B cell (primary cell): ENCODE results near the gene DNAH12. TPM values are rescaled to one million over a fixed set of nuclear protein-coding genes. Genes with fewer than 3 reads are reported as not detected.

ENCODE experiments used
- ATAC-seq: fragments of 200-7000 bp; cut with Tn5 transposase; one replicate; pipeline ENCODE4 v1.10.0; 2021; ENCODE audit warnings: low read depth, mild to moderate bottlenecking, moderate number of reproducible peaks, moderate library complexity
- CTCF ChIA-PET: fragments of 350-600 bp; sonication (Branson Sonifier 250); formaldehyde crosslinking; loops from one replicate; lab custom pipeline; 2021; ENCODE audit warnings: antibody characterized with exemption, inconsistent platforms; lab: Charles Lee
- POLR2A ChIA-PET: fragments of 350-600 bp; sonication (Branson Sonifier 250); formaldehyde crosslinking; loops from one replicate; lab custom pipeline; 2021; ENCODE audit warnings: antibody characterized with exemption; lab: Charles Lee
- DNase-seq: peaks from one replicate; pipeline ENCODE4 v3.0.0; 2013
- H2AFZ ChIP-seq: 2 replicates; pipeline ENCODE4 v1.6.1; 2012; ENCODE audit warnings: mild to moderate bottlenecking, low read depth, low read length; ENCODE audit not compliant: insufficient read depth, poor library complexity, severe bottlenecking
- H3K27ac ChIP-seq, 2 donors: 1 replicate in 1 of 2; 2 replicates in 1 of 2; pipeline ENCODE4 v1.5.1; 2012 to 2013; ENCODE audit warnings: low read length in 2 of 2, mild to moderate bottlenecking in 2 of 2, moderate library complexity in 1 of 2
- H3K27me3 ChIP-seq, 4 experiments: fragments of 200-600 bp in 1 of 4; sonication (generic) in 1 of 4; replicated peaks in 1 of 4; 1 replicate in 2 of 4; 2 replicates in 2 of 4; pipeline versions ENCODE4 v1.6.1 to v1.7.0; 2013 to 2016; ENCODE audit warnings: low read length in 3 of 4, mild to moderate bottlenecking in 2 of 4, mixed read lengths in 1 of 4, moderate library complexity in 1 of 4; ENCODE audit not compliant: insufficient read depth in 4 of 4, control insufficient read depth in 3 of 4; ENCODE audit errors: control extremely low read depth in 1 of 4
- H3K36me3 ChIP-seq, 2 experiments: replicated peaks in 1 of 2; 1 replicate in 1 of 2; 2 replicates in 1 of 2; pipeline versions ENCODE4 v1.6.1 to v1.7.1; 2013; ENCODE audit warnings: low read length in 1 of 2; ENCODE audit not compliant: insufficient read depth in 2 of 2, control insufficient read depth in 1 of 2; ENCODE audit errors: control extremely low read depth in 1 of 2, extremely low read depth in 1 of 2
- H3K4me1 ChIP-seq, 2 donors: fragments of 200-600 bp in 1 of 2; sonication (generic) in 1 of 2; 1 replicate in 1 of 2; 2 replicates in 1 of 2; pipeline versions ENCODE4 v1.5.1 to v1.6.1; 2013 to 2017; ENCODE audit warnings: low read length in 2 of 2; ENCODE audit not compliant: control insufficient read depth in 2 of 2, insufficient read depth in 2 of 2
- H3K4me2 ChIP-seq: replicated peaks from 2 replicates; pipeline ENCODE3; 2012; ENCODE audit warnings: mild to moderate bottlenecking, low read depth, low read length; ENCODE audit not compliant: poor library complexity, severe bottlenecking
- H3K4me3 ChIP-seq, 5 experiments: fragments of 200-600 bp in 1 of 5; sonication (generic) in 1 of 5; 1 replicate in 3 of 5; 2 replicates in 2 of 5; pipeline versions ENCODE4 v1.5.1 to v1.7.0; 2011 to 2016; ENCODE audit warnings: low read length in 4 of 5, mild to moderate bottlenecking in 4 of 5, low read depth in 2 of 5, control low read depth in 1 of 5, moderate library complexity in 1 of 5; ENCODE audit not compliant: insufficient read depth in 1 of 5; ENCODE audit errors: control extremely low read depth in 1 of 5, extremely low read depth in 1 of 5
- H3K79me2 ChIP-seq: fragments of 200-600 bp; sonication (generic); one replicate; pipeline ENCODE4 v1.6.0; 2016; ENCODE audit warnings: low read length; ENCODE audit not compliant: control insufficient read depth, insufficient read depth
- H3K9ac ChIP-seq: fragments of 200-600 bp; sonication (generic); 2 replicates; pipeline ENCODE4 v1.6.1; 2017; ENCODE audit warnings: mild to moderate bottlenecking, low read length, moderate library complexity
- H3K9me3 ChIP-seq, 3 donors: one replicate each; pipeline versions ENCODE4 v1.6.1 to v1.7.1; 2013; ENCODE audit warnings: low read length in 2 of 3; ENCODE audit not compliant: control insufficient read depth in 2 of 3, insufficient read depth in 1 of 3; ENCODE audit errors: control extremely low read depth in 1 of 3
- H4K20me1 ChIP-seq: 2 replicates; pipeline ENCODE4 v1.6.0; 2012; ENCODE audit warnings: mild to moderate bottlenecking, low read length; ENCODE audit not compliant: insufficient read depth, control insufficient read depth, poor library complexity, severe bottlenecking
- H3K27ac Mint-ChIP-seq: one replicate; pipeline ENCODE4 v1.8.0; 2021; ENCODE audit warnings: mixed read lengths
- H3K27me3 Mint-ChIP-seq: one replicate; pipeline ENCODE4 v1.8.0; 2021; ENCODE audit warnings: mixed read lengths
- H3K4me1 Mint-ChIP-seq: one replicate; pipeline ENCODE4 v1.8.0; 2021; ENCODE audit warnings: mixed read lengths
- H3K4me3 Mint-ChIP-seq: one replicate; pipeline ENCODE4 v1.8.0; 2021; ENCODE audit warnings: mixed read lengths
- H3K9me3 Mint-ChIP-seq: one replicate; pipeline ENCODE4 v1.8.0; 2022; ENCODE audit warnings: mixed read lengths; ENCODE audit not compliant: insufficient read depth
- CTCF ChIP-seq: fragments of 200-600 bp; IDR thresholded peaks from one replicate; pipeline ENCODE4 v1.8.0; 2022; ENCODE audit warnings: antibody characterized with exemption, mild to moderate bottlenecking
- EZH2 ChIP-seq: IDR thresholded peaks from 2 replicates; pipeline ENCODE4 v1.6.1; 2012; ENCODE audit warnings: borderline replicate concordance, low read depth, mild to moderate bottlenecking, moderate library complexity, low read length; ENCODE audit not compliant: insufficient read depth, poor library complexity, severe bottlenecking
- WGBS: methylation state at CpG from one replicate; pipeline ENCODE4 v1.1.5; 2013; ENCODE audit warnings: missing lambda C conversion rate; ENCODE audit not compliant: insufficient coverage; 5-methylcytosine and 5-hydroxymethylcytosine counted together
- intact Hi-C: fragments of 100-400 bp; cut with micrococcal nuclease; formaldehyde crosslinking; loops from one replicate; pipeline ENCODE4 v1.10.0; 2022
- polyA plus RNA-seq: library from polyadenylated mRNA; depleted of rRNA; stranded (reverse); fragments of >200 nt; gene quantifications from 2 replicates; pipeline ENCODE4 v1.2.3, GENCODE V29; 2012
- total RNA-seq, 2 donors: library from RNA; stranded (reverse); fragments of 120-200 nt in 1 of 2; gene quantifications; 1 replicate in 1 of 2; 2 replicates in 1 of 2; pipeline versions ENCODE4 v1.2.3 to v1.2.4, GENCODE V29; 2013 to 2022

DNAH12 gene
- total and polyA plus RNA-seq, 2 donors (not counting 1 experiment from before 2014, with no cell fraction given): 0.09 to 0.17 TPM

DNA sequence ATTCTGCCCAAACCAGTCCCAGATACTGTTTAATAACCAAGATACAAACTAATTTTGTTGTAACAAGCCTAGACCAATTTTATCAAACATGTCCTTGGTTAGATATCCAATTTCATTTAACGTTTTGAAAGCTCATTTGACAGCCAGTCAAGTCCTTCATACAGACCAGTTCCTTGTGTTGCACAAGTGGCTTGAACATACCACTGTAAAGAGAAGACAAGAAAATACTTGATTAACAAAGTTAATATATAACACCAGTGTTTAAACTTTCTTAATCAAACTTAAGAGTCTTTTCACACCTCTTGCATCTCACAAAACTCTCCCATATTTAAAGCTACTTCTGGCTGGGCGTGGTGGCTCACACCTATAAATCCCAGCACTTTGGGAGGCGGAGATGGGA is 28.0 kb upstream of the DNAH12 start:
- H3K9me3 ChIP-seq: no peaks in the 10 kb centered on the region
- ATAC-seq: no peak
- H3K27ac Mint-ChIP-seq: no peak overlapping the region
- H3K4me3 ChIP-seq: no peak overlapping the region
- H3K27ac ChIP-seq: no peak overlapping the region
- H3K27me3 Mint-ChIP-seq: no peaks in the 10 kb centered on the region
- no CpG with 5 or more reads among the region's 3 CpGs for WGBS
- peaks cover 1% of the 10 kb centered on the region for H3K4me1 Mint-ChIP-seq
- H3K9me3 Mint-ChIP-seq: no peaks in the 10 kb centered on the region
- no peak overlapping the region for H3K4me2 ChIP-seq
- TF ChIP-seq CTCF: no peak
- TF ChIP-seq EZH2: no peak
- H3K9ac ChIP-seq: no peak overlapping the region
- DNase-seq: no peak
- intact Hi-C loops: no loop called here
- no peaks in the 10 kb centered on the region for H4K20me1 ChIP-seq
- H3K36me3 ChIP-seq: peaks cover 4 to 59% of the 10 kb centered on the region in 2 experiments
- H3K79me2 ChIP-seq: peaks cover 14% of the 10 kb centered on the region
- no peaks in the 10 kb centered on the region for H3K4me1 ChIP-seq
- POLR2A ChIA-PET: no interaction called here
- H3K27me3 ChIP-seq: no peaks in the 10 kb centered on the region
- CTCF ChIA-PET: no interaction called here
- H3K4me3 Mint-ChIP-seq: no peak overlapping the region
- H2AFZ ChIP-seq: no peak overlapping the region

DNA sequence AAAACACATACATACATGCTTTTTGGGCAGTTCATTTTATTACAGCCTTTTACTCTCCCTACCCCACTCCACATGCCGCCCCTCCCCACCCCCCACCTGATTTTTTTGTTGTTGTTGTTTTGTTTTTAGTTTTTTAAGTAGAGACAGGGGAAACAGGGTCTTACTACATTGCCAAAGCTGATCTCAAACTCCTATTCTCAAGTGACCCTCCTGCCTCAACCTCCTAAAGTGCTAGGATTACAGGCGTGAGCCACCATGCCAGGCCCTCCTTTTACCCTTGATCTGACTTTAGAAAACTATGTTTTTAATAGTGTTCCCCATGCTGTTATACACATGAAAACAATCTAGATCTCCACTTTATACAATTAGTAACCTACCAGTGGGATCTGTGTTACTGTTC is 26.7 kb upstream of the DNAH12 start:
- ChIA-PET CTCF (no interaction called here), POLR2A (no interaction called here)
- intact Hi-C loops: no loop called here
- H3K9ac ChIP-seq: no peak overlapping the region
- DNase-seq (no peak), ATAC-seq (no peak)
- no peak overlapping the region for H2AFZ ChIP-seq
- H3K4me2 ChIP-seq: no peak overlapping the region
- H3K4me3 ChIP-seq: no peak overlapping the region
- Mint-ChIP-seq H3K27me3 (no peaks in the 10 kb centered on the region), H3K27ac (no peak overlapping the region), H3K4me1 (no peaks in the 10 kb centered on the region), H3K9me3 (no peaks in the 10 kb centered on the region), H3K4me3 (no peak overlapping the region)
- H3K9me3 ChIP-seq: no peaks in the 10 kb centered on the region
- no peaks in the 10 kb centered on the region for H3K4me1 ChIP-seq
- TF ChIP-seq EZH2 (no peak), CTCF (no peak)
- H3K27ac ChIP-seq: no peak overlapping the region
- H3K36me3 ChIP-seq: peaks cover 2 to 49% of the 10 kb centered on the region in 2 experiments
- H4K20me1 ChIP-seq: no peaks in the 10 kb centered on the region
- H3K27me3 ChIP-seq: no peaks in the 10 kb centered on the region
- peaks cover 25% of the 10 kb centered on the region for H3K79me2 ChIP-seq
- no CpG with 5 or more reads among the region's 2 CpGs for WGBS
